Activated naive CD8-positive, alpha-beta T cell treated with anti-CD3 and anti-CD28 coated beads, Interleukin-2, amount 50 U/mL, for 24 hours (primary cell): Measurements from ENCODE around the gene WWOX.
A peak's percentile ranks its signal among the peaks of the same experiment; 100 is the strongest.

ENCODE experiments used
- ATAC-seq: fragments of 150-1000 bp; cut with Tn5 transposase; one replicate; pipeline ENCODE4 v1.10.0; 2021
- DNase-seq: peaks from one replicate; pipeline ENCODE4 v3.0.0; 2021
- H3K27ac Mint-ChIP-seq: one replicate; pipeline ENCODE4 v1.8.0; 2021; ENCODE audit warnings: mild to moderate bottlenecking, mixed read lengths
- H3K27me3 Mint-ChIP-seq: one replicate; pipeline ENCODE4 v1.8.0; 2021; ENCODE audit warnings: mixed read lengths
- H3K36me3 Mint-ChIP-seq: one replicate; pipeline ENCODE4 v1.8.0; 2021; ENCODE audit warnings: low read depth, mixed read lengths
- H3K4me1 Mint-ChIP-seq: one replicate; pipeline ENCODE4 v1.8.0; 2021; ENCODE audit warnings: mixed read lengths
- H3K4me3 Mint-ChIP-seq: one replicate; pipeline ENCODE4 v1.8.0; 2021; ENCODE audit warnings: mild to moderate bottlenecking, moderate library complexity, mixed read lengths
- H3K9me3 Mint-ChIP-seq: one replicate; pipeline ENCODE4 v1.8.0; 2021; ENCODE audit warnings: mixed read lengths

Gene WWOX

GRCh38 chr16:78962457-78962929, 863.0 kb downstream of the WWOX start:
- H3K4me1 Mint-ChIP-seq, result peaks cover 21% of the 10 kb centered on the region
- H3K36me3 Mint-ChIP-seq, result peaks cover 5% of the 10 kb centered on the region
- DNase-seq, result no peak

DNA sequence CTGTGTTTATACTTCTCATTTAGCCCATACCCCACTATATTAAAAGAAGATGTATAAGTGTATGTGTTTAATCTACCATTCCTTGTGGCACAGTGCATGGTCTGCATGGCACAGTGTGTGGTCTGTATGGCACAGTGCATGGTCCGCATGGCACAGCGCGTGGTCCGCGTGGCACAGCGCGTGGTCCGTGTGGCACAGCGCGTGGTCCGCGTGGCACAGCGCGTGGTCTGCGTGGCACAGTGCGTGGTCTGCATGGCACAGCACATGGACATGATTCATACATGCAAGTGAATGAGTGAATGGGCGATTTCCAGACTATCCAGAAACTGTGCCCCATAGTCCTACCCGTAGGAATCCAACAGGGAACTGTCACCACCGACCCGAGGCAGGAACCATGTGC, 868.5 kb downstream of the WWOX start:
- no peak overlapping the region for H3K4me3 Mint-ChIP-seq
- ATAC-seq (no peak), DNase-seq (no peak)
- peaks cover 12% of the 10 kb centered on the region for H3K9me3 Mint-ChIP-seq
- H3K27me3 Mint-ChIP-seq, result no peaks in the 10 kb centered on the region
- H3K4me1 Mint-ChIP-seq, result peaks cover 6% of the 10 kb centered on the region
- peaks cover 5% of the 10 kb centered on the region for H3K36me3 Mint-ChIP-seq
- H3K27ac Mint-ChIP-seq, result no peak overlapping the region

More at GRCh38 chr16:78962457-78962929, 863.0 kb downstream of the WWOX start:
- Mint-ChIP-seq H3K27me3 (peaks cover 2% of the 10 kb centered on the region), H3K9me3 (peaks cover 24% of the 10 kb centered on the region), H3K27ac (peak overlapping the region; percentile 59), H3K4me3 (no peak overlapping the region)
- peak; percentile 83 for ATAC-seq

DNA sequence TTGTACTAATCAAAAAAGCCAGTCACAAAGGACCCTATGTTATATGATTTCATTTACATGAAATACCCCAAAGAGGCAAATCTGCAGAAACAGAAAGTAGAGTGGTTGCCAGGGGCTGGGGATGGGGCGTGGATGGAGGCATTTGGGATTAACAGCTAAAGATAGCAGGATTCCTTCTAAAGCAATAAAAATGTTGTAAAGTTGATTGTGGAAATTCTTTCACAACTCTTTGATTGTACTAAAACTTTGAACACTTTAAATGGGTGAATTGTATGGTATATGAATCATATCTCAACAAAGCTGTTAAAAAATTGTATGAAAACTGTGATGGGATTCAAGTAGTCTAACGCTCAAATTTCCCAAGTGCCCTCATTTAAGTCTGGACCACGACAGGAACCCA, 870.3 kb downstream of the WWOX start:
- Mint-ChIP-seq H3K4me1 (no peaks in the 10 kb centered on the region), H3K27me3 (no peaks in the 10 kb centered on the region), H3K27ac (no peak overlapping the region), H3K9me3 (peaks cover 4% of the 10 kb centered on the region), H3K36me3 (no peaks in the 10 kb centered on the region), H3K4me3 (no peak overlapping the region)
- DNase-seq, result no peak
- ATAC-seq, result no peak

GRCh38 chr16:78970650-78971049, 871.2 kb downstream of the WWOX start:
- ATAC-seq, result no peak
- Mint-ChIP-seq H3K27ac (no peak overlapping the region), H3K36me3 (no peaks in the 10 kb centered on the region), H3K27me3 (no peaks in the 10 kb centered on the region), H3K4me3 (no peak overlapping the region), H3K9me3 (peaks cover 1% of the 10 kb centered on the region), H3K4me1 (no peaks in the 10 kb centered on the region)
- DNase-seq, result no peak

DNA sequence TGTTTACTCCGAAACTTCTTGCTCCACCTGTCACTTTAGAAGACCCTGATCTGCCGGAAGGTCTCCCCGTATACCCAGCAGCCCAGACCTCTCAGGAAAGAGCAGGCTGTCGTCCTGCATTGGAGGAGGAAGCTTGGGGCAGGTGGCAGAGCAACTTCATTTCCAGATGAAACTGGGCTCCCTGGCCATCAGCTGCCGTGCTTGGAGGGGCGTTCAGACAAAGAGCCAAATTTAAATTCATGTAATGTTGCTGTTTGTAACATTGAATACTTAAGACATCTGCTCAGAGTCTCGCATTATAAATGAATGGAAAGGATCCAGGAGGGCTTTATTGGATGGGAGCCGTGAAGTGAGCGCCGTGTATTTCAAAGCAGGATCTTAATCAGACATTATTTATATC, 872.6 kb downstream of the WWOX start:
- Mint-ChIP-seq H3K27me3 (no peaks in the 10 kb centered on the region), H3K9me3 (no peaks in the 10 kb centered on the region), H3K27ac (no peak overlapping the region), H3K4me1 (no peaks in the 10 kb centered on the region), H3K4me3 (no peak overlapping the region), H3K36me3 (no peaks in the 10 kb centered on the region)
- DNase-seq (no peak), ATAC-seq (no peak)

- H3K4me3 Mint-ChIP-seq, result no peak overlapping the region
- ATAC-seq, result no peak
These were observed 873.5 kb downstream of the WWOX start for GRCh38 chr16:78972986-78973385.

GRCh38 chr16:78976212-78976611, 876.8 kb downstream of the WWOX start:
- no peak overlapping the region for H3K27ac Mint-ChIP-seq
- no peak overlapping the region for H3K4me3 Mint-ChIP-seq
- DNase-seq, result no peak
- no peak for ATAC-seq
- no peaks in the 10 kb centered on the region for H3K4me1 Mint-ChIP-seq
- H3K9me3 Mint-ChIP-seq, result peaks cover 3% of the 10 kb centered on the region
- no peaks in the 10 kb centered on the region for H3K27me3 Mint-ChIP-seq
- H3K36me3 Mint-ChIP-seq, result no peaks in the 10 kb centered on the region

More at GRCh38 chr16:78972986-78973385, 873.5 kb downstream of the WWOX start:
- no peak overlapping the region for H3K27ac Mint-ChIP-seq
- peaks cover 2% of the 10 kb centered on the region for H3K9me3 Mint-ChIP-seq
- no peak for DNase-seq
- no peaks in the 10 kb centered on the region for H3K27me3 Mint-ChIP-seq
- H3K4me1 Mint-ChIP-seq, result no peaks in the 10 kb centered on the region
- no peaks in the 10 kb centered on the region for H3K36me3 Mint-ChIP-seq

GRCh38 chr16:78980825-78981224, 881.4 kb downstream of the WWOX start:
- Mint-ChIP-seq H3K4me1 (no peaks in the 10 kb centered on the region), H3K9me3 (peaks cover 11% of the 10 kb centered on the region)

DNA sequence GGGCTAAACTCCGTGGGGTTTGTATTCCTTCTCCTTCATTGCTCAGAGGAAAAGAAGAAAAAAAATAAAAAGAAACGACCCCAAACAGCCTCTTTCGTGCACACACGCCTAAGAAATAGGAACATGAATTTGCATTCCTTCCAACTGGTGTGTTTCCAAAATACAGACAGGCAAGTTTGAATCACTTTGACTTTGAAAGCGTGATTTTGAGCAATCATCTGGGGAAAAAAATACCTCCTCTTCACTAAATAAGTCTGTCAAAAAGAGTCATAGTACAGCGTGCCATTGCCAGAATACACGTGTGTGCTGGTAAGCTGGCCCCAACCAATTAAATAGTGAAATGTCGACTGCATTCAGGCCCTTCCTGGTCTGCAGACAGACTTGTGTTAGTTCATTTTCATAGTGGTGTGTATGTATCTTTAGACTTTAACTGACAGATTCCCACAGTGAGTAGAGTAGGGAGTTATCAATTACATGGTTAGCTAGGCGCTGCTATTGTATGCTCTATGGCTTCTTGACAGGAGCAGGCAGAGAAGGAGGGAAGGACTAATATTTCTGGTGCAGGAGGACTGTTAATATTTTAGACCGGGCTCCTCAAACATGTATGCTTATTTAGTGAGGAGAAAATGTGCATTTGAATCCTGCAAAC, 882.8 kb downstream of the WWOX start:
- ATAC-seq (no peak), DNase-seq (no peak)
- no peaks in the 10 kb centered on the region for H3K4me1 Mint-ChIP-seq
- peaks cover 11% of the 10 kb centered on the region for H3K9me3 Mint-ChIP-seq
- no peaks in the 10 kb centered on the region for H3K27me3 Mint-ChIP-seq
- no peak overlapping the region for H3K27ac Mint-ChIP-seq
- peaks cover 2% of the 10 kb centered on the region for H3K36me3 Mint-ChIP-seq
- no peak overlapping the region for H3K4me3 Mint-ChIP-seq

More at GRCh38 chr16:78980825-78981224, 881.4 kb downstream of the WWOX start:
- DNase-seq (no peak), ATAC-seq (no peak)
- no peaks in the 10 kb centered on the region for H3K27me3 Mint-ChIP-seq
- H3K27ac Mint-ChIP-seq, result no peak overlapping the region
- H3K4me3 Mint-ChIP-seq, result no peak overlapping the region
- H3K36me3 Mint-ChIP-seq, result peaks cover 2% of the 10 kb centered on the region

DNA sequence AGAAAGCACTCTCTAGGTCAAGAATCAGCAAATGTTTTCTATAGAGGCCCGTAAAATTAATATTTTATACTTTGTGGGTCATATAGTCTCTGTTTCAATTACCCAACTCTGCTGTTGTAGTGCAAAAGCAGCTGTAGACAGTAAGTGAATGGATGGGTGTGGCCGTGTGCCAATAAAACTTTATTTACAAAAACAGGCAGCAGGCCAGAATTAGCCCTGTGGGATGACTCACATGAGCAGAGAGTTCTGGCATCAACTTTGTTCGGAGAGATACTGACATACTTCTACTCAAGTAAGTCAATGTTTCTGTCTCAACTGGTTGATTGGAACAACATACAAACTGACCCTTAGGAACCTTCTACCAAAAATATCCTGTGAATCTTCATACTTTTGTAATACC, 884.9 kb downstream of the WWOX start:
- peaks cover 2% of the 10 kb centered on the region for H3K36me3 Mint-ChIP-seq
- H3K4me3 Mint-ChIP-seq, result no peak overlapping the region
- H3K27ac Mint-ChIP-seq, result no peak overlapping the region
- ATAC-seq (no peak), DNase-seq (no peak)
- no peaks in the 10 kb centered on the region for H3K4me1 Mint-ChIP-seq
- H3K27me3 Mint-ChIP-seq, result no peaks in the 10 kb centered on the region
- H3K9me3 Mint-ChIP-seq, result peaks cover 8% of the 10 kb centered on the region

- H3K4me1 Mint-ChIP-seq, result peaks cover 2% of the 10 kb centered on the region
- H3K4me3 Mint-ChIP-seq, result no peak overlapping the region
- H3K27ac Mint-ChIP-seq, result no peak overlapping the region
- H3K36me3 Mint-ChIP-seq, result peaks cover 2% of the 10 kb centered on the region
- H3K27me3 Mint-ChIP-seq, result no peaks in the 10 kb centered on the region
- DNase-seq, result no peak
- no peak for ATAC-seq
- H3K9me3 Mint-ChIP-seq, result peaks cover 8% of the 10 kb centered on the region
These were observed 885.5 kb downstream of the WWOX start for GRCh38 chr16:78984887-78985464.

DNA sequence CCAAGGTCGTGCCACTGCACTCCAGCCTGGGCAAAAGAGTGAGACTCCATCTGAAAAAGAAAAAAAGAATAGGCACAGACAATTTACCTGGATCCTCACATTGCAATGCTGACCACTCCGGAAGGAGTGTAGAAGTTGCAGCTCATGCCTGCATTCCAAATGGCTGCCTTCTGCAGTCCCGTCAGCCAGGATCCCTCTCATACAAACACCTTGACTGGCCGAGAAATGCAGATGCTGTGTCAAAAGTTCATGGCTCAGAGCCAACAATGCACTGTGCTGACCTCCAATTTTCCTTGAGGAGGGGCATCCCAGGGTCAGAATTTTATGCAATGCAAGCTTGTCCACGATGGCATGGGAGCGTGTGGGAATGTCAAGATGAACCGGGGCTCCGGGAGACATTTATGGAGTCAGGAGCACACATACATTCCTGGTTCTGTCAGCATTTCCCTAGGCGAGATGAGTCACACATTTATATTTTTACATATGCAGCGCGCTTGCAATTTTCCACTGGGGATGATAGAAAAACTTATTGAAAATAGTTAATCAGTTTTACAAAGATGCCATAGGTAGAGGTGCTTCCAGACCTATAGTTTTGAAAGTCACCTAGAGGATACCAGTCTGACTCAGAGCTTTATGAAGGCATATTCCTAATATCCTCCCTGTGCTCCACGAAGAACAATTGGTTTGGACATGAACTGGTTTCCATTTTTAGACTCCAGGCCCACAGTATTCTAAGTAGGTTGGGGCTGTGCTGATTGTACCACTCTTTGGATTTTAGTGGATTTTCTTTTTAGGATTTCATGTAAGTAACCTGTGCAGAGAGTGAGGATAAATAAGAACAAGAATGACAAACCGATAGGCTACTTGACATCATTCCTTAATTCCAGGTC, 886.5 kb downstream of the WWOX start:
- Mint-ChIP-seq H3K27me3 (no peaks in the 10 kb centered on the region), H3K36me3 (peaks cover 2% of the 10 kb centered on the region), H3K27ac (no peak overlapping the region), H3K9me3 (peaks cover 8% of the 10 kb centered on the region), H3K4me3 (no peak overlapping the region), H3K4me1 (peaks cover 5% of the 10 kb centered on the region)
- no peak for DNase-seq
- ATAC-seq, result no peak

- no peak overlapping the region for H3K27ac Mint-ChIP-seq
- peaks cover 5% of the 10 kb centered on the region for H3K4me1 Mint-ChIP-seq
- peaks cover 8% of the 10 kb centered on the region for H3K9me3 Mint-ChIP-seq
- no peak for DNase-seq
- ATAC-seq, result no peak
- H3K27me3 Mint-ChIP-seq, result no peaks in the 10 kb centered on the region
- H3K36me3 Mint-ChIP-seq, result no peaks in the 10 kb centered on the region
- no peak overlapping the region for H3K4me3 Mint-ChIP-seq
These were observed 888.2 kb downstream of the WWOX start for GRCh38 chr16:78987666-78988065.

GRCh38 chr16:78988361-78988969, 889.0 kb downstream of the WWOX start:
- Mint-ChIP-seq H3K27me3 (no peaks in the 10 kb centered on the region), H3K4me3 (no peak overlapping the region), H3K4me1 (peaks cover 5% of the 10 kb centered on the region)

More at GRCh38 chr16:78988361-78988969, 889.0 kb downstream of the WWOX start:
- H3K36me3 Mint-ChIP-seq, result no peaks in the 10 kb centered on the region
- no peak overlapping the region for H3K27ac Mint-ChIP-seq
- DNase-seq (no peak), ATAC-seq (no peak)
- peaks cover 1% of the 10 kb centered on the region for H3K9me3 Mint-ChIP-seq
